GM23338 (cell line): Measurements from ENCODE around the gene SULF2. TPM values are rescaled to one million over a fixed set of nuclear protein-coding genes. Genes with fewer than 3 reads are reported as not detected.

ENCODE experiments used
- ATAC-seq: fragments of 200-7000 bp; cut with Tn5 transposase; 3 replicates; pipeline ENCODE4 v1.9.1; 2020
- DNase-seq: peaks from one replicate; pipeline ENCODE4 v3.0.0-alpha.2; 2015; ENCODE audit warnings: low spot score
- H2AFZ ChIP-seq: fragments of 200-600 bp; sonication (generic); 2 replicates; pipeline ENCODE4 v1.8.0; 2016; ENCODE audit warnings: antibody characterized with exemption, mild to moderate bottlenecking, moderate library complexity
- H3F3A ChIP-seq: fragments of 200-600 bp; sonication (generic); replicated peaks from 2 replicates; pipeline ENCODE4 v1.8.0; 2017; ENCODE audit warnings: antibody characterized with exemption, mixed run types, low read depth
- H3K27ac ChIP-seq: fragments of 200-600 bp; sonication (generic); 2 replicates; pipeline ENCODE4 v1.6.1; 2016; ENCODE audit warnings: low read depth
- H3K27me3 ChIP-seq: fragments of 200-600 bp; sonication (generic); 2 replicates; pipeline ENCODE4 v1.8.0; 2016; ENCODE audit warnings: mild to moderate bottlenecking, mixed run types, moderate library complexity; ENCODE audit not compliant: insufficient read depth
- H3K36me3 ChIP-seq: fragments of 200-600 bp; sonication (generic); 2 replicates; pipeline ENCODE4 v1.8.0; 2016; ENCODE audit warnings: mild to moderate bottlenecking; ENCODE audit not compliant: insufficient read depth
- H3K4me1 ChIP-seq: fragments of 200-600 bp; sonication (generic); 2 replicates; pipeline ENCODE4 v1.8.0; 2016; ENCODE audit warnings: mild to moderate bottlenecking, moderate library complexity; ENCODE audit not compliant: insufficient read depth
- H3K4me2 ChIP-seq: fragments of 200-600 bp; sonication (generic); 2 replicates; pipeline ENCODE4 v1.7.1; 2017; ENCODE audit warnings: mixed run types
- H3K4me3 ChIP-seq: fragments of 200-600 bp; sonication (generic); 2 replicates; pipeline ENCODE4 v1.6.1; 2016; ENCODE audit warnings: mixed run types
- H3K79me2 ChIP-seq: fragments of 200-600 bp; sonication (generic); replicated peaks from 2 replicates; pipeline ENCODE4 v1.8.0; 2017; ENCODE audit warnings: mild to moderate bottlenecking; ENCODE audit not compliant: insufficient read depth
- H3K9me2 ChIP-seq: fragments of 200-600 bp; sonication (generic); 2 replicates; pipeline ENCODE4 v1.8.0; 2017; ENCODE audit not compliant: insufficient read depth
- H4K20me1 ChIP-seq: fragments of 200-600 bp; sonication (generic); replicated peaks from 2 replicates; pipeline ENCODE4 v1.8.0; 2017; ENCODE audit warnings: mild to moderate bottlenecking; ENCODE audit not compliant: insufficient read depth
- H3K27ac Mint-ChIP-seq: 2 replicates; pipeline ENCODE4 v1.8.0; 2020; ENCODE audit warnings: inconsistent platforms, mild to moderate bottlenecking, moderate library complexity, mixed read lengths
- H3K27me3 Mint-ChIP-seq: 3 replicates; pipeline ENCODE4 v1.8.0; 2022; ENCODE audit warnings: low read depth, mild to moderate bottlenecking, moderate library complexity, mixed read lengths, inconsistent platforms; ENCODE audit not compliant: insufficient read depth, poor library complexity
- H3K36me3 Mint-ChIP-seq: 3 replicates; pipeline ENCODE4 v1.8.0; 2021; ENCODE audit warnings: low read depth, mild to moderate bottlenecking, inconsistent platforms, moderate library complexity, mixed read lengths
- H3K4me1 Mint-ChIP-seq: 3 replicates; pipeline ENCODE4 v1.8.0; 2020; ENCODE audit warnings: mild to moderate bottlenecking, inconsistent platforms, mixed read lengths
- H3K4me3 Mint-ChIP-seq: 3 replicates; pipeline ENCODE4 v1.8.0; 2021; ENCODE audit warnings: moderate library complexity, mild to moderate bottlenecking, inconsistent platforms, mixed read lengths
- H3K9me3 Mint-ChIP-seq: 3 replicates; pipeline ENCODE4 v1.8.0; 2020; ENCODE audit warnings: moderate library complexity, mild to moderate bottlenecking, inconsistent platforms, mixed read lengths
- CREB1 ChIP-seq: fragments of 250-450 bp; sonication (Bioruptor Pico); IDR thresholded peaks from 2 replicates; pipeline ENCODE4 v1.5.0; 2020; ENCODE audit warnings: low read depth, mild to moderate bottlenecking, moderate library complexity
- CTCF ChIP-seq, 2 experiments: fragments of 200-600 bp in 1 of 2; sonication (generic) in 1 of 2; conservative IDR thresholded peaks; 2 replicates each; pipeline versions ENCODE4 v1.5.1 to v1.6.1; 2016 to 2017; ENCODE audit warnings: antibody characterized with exemption in 2 of 2, low read depth in 2 of 2, mild to moderate bottlenecking in 2 of 2, moderate library complexity in 1 of 2
- ETS1 ChIP-seq: IDR thresholded peaks from 2 replicates; pipeline ENCODE4 v1.6.1; 2016; ENCODE audit warnings: antibody characterized with exemption
- EZH2 ChIP-seq: fragments of 200-600 bp; sonication (generic); IDR thresholded peaks from one replicate; pipeline ENCODE4 v1.8.0; 2017; ENCODE audit warnings: antibody characterized with exemption, mild to moderate bottlenecking, low read depth; ENCODE audit not compliant: unreplicated experiment
- POLR2AphosphoS5 ChIP-seq: IDR thresholded peaks from 2 replicates; pipeline ENCODE4 v1.6.1; 2016; ENCODE audit warnings: antibody characterized with exemption, low read depth
- STAT1 ChIP-seq: IDR thresholded peaks from one replicate; pipeline ENCODE4 v1.6.1; 2016; ENCODE audit warnings: antibody characterized with exemption; ENCODE audit not compliant: unreplicated experiment
- polyA plus RNA-seq: library from polyadenylated mRNA; unstranded; fragments of >200 nt; fragmentation: Nextera tagmentation; extraction: Ambion mirVana; gene quantifications from 2 replicates; pipeline ENCODE4 v1.2.1, GENCODE V29; 2016
- total RNA-seq: library from RNA; depleted of rRNA; stranded (reverse); fragments of >200 nt; shearing (Covaris generic); gene quantifications from 2 replicates; pipeline ENCODE4 v1.2.3, GENCODE V29; 2014

SULF2 gene
- total and polyA plus RNA-seq, 2 experiments from 2014 or later: 9.5 to 20.7 TPM

- H3K9me3 Mint-ChIP-seq: no peaks in the 10 kb centered on the region
- Histone ChIP-seq H3K9me2 (no peaks in the 10 kb centered on the region), H3K4me3 (peak overlapping the region; percentile 82), H2AFZ (peak overlapping the region; percentile 98), H3K27ac (no peak overlapping the region), H3K36me3 (no peaks in the 10 kb centered on the region), H3K4me2 (peak overlapping the region; percentile 82), H3K27me3 (peaks cover 48% of the 10 kb centered on the region), H3F3A (0 out of 2 replicates have a peak, but pooled peaks cover 3% of the 10 kb centered on the region), H3K79me2 (no peaks in the 10 kb centered on the region), H4K20me1 (no peaks in the 10 kb centered on the region), H3K4me1 (peaks cover 12% of the 10 kb centered on the region; the same call in 1 of the 2 replicates)
- TF ChIP-seq CTCF (conservative IDR thresholded peaks at IDR 0.05; ENCODE audit: low read depth in 2 of 2) (peak; percentile 71 to 78), EZH2 (peak; percentile 65), CREB1 (CRISPR knock-in tag) (no peak)
- no peaks in the 10 kb centered on the region; the same call in 2 of the 3 replicates for H3K36me3 Mint-ChIP-seq
- H3K4me3 Mint-ChIP-seq: peak overlapping the region; percentile 89
- DNase-seq (peak; percentile 77), ATAC-seq (peak; percentile 71)
- peaks cover 27% of the 10 kb centered on the region for H3K27me3 Mint-ChIP-seq
- H3K4me1 Mint-ChIP-seq: peaks cover 27% of the 10 kb centered on the region
- H3K27ac Mint-ChIP-seq: no peak overlapping the region
These were observed 828 bp upstream of the SULF2 start for GRCh38 chr20:47785854-47786764.

- peak; percentile 33 for ATAC-seq
- peak overlapping the region; percentile 82 for H3K4me3 ChIP-seq
- no peaks in the 10 kb centered on the region for H3K9me2 ChIP-seq
- Mint-ChIP-seq H3K9me3 (no peaks in the 10 kb centered on the region), H3K4me3 (peak overlapping the region; percentile 78), H3K4me1 (peaks cover 27% of the 10 kb centered on the region), H3K36me3 (no peaks in the 10 kb centered on the region; the same call in 2 of the 3 replicates), H3K27me3 (peaks cover 27% of the 10 kb centered on the region), H3K27ac (no peak overlapping the region)
- H4K20me1 ChIP-seq: no peaks in the 10 kb centered on the region
- 0 out of 2 replicates have a peak, but pooled peaks cover 3% of the 10 kb centered on the region for H3F3A ChIP-seq
- TF ChIP-seq CTCF (conservative IDR thresholded peaks at IDR 0.05; ENCODE audit: low read depth in 2 of 2) (peak in 1 of 2 experiments; percentile 27; a peak in 2 of 4 replicates), STAT1 (no peak), ETS1 (no peak), POLR2AphosphoS5 (no peak)
- peaks cover 12% of the 10 kb centered on the region; the same call in 1 of the 2 replicates for H3K4me1 ChIP-seq
- peak overlapping the region; percentile 93 for H2AFZ ChIP-seq
- peaks cover 48% of the 10 kb centered on the region for H3K27me3 ChIP-seq
- H3K27ac ChIP-seq: no peak overlapping the region
- H3K79me2 ChIP-seq: no peaks in the 10 kb centered on the region
- H3K4me2 ChIP-seq: peak overlapping the region; percentile 93
- DNase-seq: peak; percentile 69
- H3K36me3 ChIP-seq: no peaks in the 10 kb centered on the region
These were observed 526 bp downstream of the SULF2 start for GRCh38 chr20:47784599-47785310.
